ENCODE measurements around the gene WDR81.

WDR81 gene

DNA sequence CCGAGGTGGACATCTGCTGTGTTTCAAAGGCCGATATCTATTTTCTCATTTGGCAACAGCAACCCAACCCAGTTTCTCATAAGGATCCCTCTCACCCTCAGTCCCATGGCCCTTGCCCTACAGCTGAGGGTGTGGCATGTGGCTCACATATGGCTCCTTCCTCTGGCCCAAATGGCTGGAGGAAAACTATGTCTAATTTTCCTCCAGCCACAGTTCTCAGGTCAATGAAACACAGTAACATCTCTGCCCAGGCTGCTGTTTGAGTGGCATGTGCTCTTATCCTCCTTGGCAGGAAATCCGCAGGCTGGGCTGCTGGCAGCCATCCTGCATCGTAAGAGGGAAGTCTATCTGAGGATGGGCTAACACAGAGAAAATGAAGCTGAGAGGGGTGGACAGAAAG, 61.4 kb downstream of the WDR81 start:
- DNase-seq: no peak

DNA sequence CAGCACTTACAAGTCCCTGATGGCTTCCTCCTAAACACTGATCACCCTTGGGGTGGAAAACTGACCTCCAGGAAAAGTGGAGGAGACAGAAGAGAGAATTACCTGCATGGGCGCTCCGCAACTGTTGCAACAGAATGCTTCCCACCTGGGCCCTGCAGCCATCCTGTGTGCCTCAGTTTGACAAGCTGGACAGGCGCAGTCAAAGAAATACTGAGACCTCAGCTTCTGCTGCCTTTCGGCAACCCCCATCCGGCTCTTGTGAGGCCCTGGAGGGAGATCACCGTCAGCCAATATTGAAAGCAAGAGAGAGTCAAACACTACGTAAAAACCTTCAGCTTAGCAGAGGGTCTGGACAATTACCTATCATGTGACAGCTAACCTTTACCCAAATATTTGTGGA, 62.2 kb downstream of the WDR81 start:
- DNase-seq: no peak

DNA sequence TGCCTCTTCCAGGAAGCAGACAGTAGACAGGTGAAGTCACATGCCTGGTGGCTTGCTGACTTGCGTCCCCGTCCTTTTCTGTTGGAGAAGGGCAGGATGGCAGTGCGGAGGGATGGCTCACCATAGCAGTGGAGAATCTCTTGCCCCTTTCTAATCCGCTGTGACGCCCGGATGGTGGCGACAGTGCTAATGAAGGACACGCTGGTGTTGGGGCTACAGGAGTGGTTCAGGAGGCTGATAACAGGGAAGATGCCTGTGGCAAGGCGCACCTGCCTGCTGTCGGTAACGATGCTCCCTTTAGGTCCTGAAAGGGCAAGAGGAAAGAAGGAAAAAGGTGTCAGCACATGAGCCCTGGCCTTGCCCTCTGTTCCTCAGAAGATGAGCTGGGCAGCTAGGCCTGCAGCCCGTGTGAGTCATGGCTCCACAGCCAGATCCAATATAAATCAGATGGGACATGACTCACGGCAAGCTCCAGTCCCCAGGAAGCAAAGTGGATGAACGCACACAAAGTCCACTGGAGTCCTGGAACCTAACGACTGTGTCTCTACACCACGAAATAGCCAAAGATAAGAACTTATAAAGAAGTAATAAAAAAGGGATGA, 62.9 kb downstream of the WDR81 start:
- DNase-seq: no peak
